Activated CD4-positive, alpha-beta T cell treated with anti-CD3 and anti-CD28 coated beads for 1 hour (primary cell): ENCODE measurements around the gene MC1R.
"Not testable (repeated sequence)": the region's sequence is repeated elsewhere in the genome, so short reads cannot be mapped to it uniquely, and the experiment has no call there.

Experiments used
- DNase-seq: peaks from one replicate; pipeline ENCODE4 v3.0.0-alpha.2; 2020

MC1R gene

DNA sequence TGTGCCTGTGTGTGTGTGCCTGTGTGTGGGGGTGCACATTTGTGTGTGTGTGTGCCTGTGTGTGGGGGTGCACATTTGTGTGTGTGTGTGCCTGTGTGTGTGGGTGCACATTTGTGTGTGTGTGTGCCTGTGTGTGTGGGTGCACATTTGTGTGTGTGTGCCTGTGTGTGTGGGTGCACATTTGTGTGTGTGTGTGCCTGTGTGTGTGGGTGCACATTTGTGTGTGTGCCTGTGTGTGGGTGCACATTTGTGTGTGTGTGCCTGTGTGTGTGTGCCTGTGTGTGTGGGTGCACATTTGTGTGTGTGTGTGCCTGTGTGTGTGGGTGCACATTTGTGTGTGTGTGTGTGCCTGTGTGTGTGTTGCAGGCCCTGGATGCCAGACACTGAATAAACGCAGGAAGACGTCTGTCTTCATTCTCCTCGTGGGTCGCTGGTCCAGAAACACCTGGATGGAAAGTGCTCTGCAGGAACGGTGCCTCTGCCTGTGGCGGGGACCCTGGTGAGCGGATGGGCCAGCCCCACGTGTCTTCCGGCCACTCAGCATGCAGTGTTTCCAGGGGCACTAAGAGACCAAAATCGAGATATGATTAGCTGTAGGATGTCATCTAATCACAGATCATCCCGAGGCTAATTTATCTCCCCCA, 3.9 kb upstream of the MC1R start:
- not testable (repeated sequence) for DNase-seq

DNA sequence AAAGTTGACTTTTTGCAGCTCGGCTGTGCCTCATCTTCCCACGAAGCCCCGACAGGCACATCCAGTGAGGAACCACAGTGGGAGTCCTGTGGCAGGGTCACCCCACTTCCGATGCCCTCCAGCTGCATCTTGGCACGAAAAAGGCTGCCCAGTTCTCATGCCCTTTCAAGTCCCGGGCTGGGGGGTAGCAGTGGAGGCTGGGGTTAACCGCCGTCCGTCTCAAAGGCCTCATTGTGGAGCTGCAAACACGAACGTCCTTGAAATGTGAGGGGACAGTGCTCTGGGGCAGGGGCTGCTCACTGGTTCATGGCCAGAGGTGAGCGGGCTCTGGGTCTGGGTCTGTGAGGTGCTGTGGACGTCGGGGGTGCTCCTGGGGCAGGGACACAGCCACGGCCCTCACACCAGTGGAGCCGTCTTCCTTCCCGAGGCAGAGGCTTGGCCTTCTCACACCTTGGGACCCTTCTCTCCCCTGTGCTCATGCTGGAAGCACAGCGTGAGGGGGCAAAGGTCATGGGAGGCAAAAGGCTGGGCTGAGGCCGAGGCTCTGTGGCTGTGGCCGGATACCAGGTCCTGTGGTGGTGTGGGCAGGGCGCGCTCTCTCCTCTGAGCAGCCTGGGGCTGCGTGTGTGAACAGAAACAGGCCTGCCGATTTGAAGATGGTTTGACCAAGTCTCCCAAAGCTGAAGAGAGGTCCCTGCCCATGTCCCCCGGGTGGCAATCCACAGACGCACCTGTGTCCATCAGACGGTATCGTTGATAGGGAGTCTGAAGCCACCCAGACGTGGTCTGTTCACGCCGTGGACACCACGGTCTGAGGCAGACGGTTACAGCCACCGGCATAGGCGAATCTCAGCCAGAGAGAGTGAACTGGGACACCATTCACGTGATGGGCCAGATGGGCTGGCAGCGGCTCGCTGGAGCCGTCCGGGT, 3.1 kb upstream of the MC1R start:
- DNase-seq, result no peak

DNA sequence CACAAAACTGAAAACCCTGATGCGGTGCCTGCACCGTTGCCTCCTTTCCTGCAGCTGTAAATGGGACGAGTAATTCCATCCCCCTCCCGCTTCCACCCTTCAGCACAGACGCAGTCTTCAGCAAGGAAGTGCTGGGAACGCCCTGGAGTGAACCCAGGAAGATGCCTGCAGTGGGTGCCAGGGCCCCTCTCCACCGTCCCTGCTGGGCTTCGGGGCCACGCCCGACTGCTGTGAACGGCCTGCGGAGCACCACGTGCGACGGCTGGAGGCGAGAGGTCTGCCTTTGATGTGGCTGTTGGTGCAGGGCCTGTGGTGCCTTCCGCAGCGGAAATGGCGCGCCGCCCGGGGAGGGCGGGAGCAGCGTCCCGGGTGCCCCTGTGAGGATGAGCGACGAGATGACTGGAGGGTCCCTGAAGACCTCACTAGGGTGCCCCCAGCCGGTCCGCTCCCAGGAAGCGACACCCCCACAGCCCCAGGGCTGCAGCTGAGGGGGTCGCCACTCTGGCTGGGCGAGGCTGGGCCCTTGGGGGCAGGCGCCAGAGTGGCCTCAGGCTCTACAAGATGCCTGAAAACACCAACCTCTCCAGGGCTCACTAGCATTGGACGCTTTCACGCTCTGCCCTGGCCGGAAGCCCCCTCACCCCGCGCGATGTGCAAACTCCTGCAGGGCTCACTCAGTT, 749 bp upstream of the MC1R start:
- peak; percentile 40 for DNase-seq

DNA sequence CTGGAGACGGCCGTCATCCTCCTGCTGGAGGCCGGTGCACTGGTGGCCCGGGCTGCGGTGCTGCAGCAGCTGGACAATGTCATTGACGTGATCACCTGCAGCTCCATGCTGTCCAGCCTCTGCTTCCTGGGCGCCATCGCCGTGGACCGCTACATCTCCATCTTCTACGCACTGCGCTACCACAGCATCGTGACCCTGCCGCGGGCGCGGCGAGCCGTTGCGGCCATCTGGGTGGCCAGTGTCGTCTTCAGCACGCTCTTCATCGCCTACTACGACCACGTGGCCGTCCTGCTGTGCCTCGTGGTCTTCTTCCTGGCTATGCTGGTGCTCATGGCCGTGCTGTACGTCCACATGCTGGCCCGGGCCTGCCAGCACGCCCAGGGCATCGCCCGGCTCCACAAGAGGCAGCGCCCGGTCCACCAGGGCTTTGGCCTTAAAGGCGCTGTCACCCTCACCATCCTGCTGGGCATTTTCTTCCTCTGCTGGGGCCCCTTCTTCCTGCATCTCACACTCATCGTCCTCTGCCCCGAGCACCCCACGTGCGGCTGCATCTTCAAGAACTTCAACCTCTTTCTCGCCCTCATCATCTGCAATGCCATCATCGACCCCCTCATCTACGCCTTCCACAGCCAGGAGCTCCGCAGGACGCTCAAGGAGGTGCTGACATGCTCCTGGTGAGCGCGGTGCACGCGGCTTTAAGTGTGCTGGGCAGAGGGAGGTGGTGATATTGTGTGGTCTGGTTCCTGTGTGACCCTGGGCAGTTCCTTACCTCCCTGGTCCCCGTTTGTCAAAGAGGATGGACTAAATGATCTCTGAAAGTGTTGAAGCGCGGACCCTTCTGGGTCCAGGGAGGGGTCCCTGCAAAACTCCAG, 1.1 kb downstream of the MC1R start:
- no peak for DNase-seq

DNA sequence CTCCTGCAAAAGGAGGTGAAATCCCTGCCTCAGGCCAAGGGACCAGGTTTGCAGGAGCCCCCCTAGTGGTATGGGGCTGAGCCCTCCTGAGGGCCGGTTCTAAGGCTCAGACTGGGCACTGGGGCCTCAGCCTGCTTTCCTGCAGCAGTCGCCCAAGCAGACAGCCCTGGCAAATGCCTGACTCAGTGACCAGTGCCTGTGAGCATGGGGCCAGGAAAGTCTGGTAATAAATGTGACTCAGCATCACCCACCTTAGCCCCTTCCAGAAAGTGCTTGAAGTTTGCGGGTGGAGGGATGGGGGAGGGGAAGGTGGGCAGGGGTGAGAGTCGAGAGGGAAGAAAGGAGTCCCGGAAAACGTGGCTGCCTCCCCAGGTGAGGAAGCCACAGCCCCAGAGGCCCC, 2.1 kb downstream of the MC1R start:
- no peak for DNase-seq

DNA sequence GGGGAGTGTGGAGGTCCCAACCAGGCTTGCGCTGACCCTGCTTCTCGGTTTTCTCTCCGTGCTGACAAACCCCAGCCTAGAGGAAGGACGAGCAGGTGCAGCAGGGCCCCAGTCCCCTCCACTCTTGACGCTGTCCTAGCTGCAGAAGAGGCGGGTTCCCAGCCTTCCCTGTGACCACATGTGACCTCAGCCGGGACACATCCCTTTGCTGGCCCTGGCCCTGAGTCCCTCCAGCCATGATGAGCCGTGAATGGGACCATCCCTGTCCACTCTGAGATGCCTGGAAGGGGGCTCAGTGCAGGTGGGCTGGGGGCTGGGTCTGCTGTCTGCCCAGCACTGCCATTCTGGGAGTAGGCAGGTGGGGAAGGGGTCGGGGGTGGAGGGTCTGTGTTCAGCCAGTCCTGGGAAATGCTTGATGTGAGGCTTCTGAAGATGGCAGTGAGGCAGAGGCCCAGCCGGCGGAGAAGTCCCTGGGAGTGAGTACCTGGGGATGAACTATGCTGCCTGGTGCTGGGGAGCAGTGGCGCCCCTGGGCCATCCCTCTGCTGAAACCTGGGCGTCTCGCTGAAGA, 2.6 kb downstream of the MC1R start:
- DNase-seq, result no peak

DNA sequence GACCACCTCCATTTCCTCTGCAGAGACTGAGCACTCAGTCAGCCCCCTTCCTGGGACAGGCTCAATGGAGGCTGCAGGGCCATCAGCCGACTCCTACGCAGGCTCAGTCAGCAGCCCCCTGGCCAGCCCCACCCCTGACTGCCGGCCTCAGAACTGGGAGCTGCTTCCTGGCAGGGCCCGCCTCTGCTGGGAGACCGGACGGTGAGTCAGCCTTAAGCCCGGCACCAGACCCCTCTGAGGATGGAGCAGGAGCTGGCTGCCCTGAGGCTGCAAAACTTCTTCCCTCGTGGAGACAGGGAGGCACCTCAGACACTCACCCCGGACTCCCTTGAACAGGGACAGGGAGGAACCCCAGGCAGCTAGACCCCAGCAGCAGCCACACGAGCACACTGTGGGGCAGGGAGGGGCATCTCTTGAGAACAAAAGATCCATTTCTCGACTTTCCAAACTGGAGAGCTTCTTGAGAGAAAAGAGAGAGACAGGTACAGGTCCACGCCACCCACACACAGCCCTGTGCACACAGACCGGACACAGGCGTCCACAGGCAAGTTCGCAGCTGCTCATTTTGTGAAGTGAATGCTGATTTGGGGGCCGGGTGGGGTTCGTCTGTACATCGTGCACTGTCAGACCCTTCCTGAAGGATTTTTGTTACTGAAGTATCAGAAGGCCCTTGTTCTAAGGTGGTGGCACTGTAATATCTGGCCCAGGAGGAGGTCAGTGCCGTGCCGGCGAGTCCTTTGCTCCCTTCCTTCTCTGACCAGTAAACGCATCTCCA, 3.2 kb downstream of the MC1R start:
- no peak for DNase-seq

DNA sequence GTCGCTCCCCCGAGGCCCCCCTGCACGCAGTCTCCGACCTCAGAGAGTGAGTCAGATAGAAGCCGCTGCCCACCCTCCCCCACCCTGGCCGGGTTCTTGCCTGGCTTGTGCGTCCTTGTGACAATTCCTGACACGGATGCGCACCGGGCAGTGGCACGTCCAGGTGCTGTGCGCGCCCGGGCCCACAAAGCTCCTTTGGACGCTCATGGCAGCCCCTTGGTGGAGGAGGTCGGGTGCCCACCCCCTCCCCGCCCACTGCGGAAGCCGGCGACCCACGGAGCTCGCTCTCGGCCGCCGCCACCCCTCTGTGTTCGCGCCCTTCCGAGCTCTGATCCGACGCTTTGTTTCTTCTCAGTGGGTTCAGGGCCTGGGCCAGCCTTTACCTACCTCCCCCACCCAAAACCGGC, 3.8 kb downstream of the MC1R start:
- DNase-seq, result no peak

DNA sequence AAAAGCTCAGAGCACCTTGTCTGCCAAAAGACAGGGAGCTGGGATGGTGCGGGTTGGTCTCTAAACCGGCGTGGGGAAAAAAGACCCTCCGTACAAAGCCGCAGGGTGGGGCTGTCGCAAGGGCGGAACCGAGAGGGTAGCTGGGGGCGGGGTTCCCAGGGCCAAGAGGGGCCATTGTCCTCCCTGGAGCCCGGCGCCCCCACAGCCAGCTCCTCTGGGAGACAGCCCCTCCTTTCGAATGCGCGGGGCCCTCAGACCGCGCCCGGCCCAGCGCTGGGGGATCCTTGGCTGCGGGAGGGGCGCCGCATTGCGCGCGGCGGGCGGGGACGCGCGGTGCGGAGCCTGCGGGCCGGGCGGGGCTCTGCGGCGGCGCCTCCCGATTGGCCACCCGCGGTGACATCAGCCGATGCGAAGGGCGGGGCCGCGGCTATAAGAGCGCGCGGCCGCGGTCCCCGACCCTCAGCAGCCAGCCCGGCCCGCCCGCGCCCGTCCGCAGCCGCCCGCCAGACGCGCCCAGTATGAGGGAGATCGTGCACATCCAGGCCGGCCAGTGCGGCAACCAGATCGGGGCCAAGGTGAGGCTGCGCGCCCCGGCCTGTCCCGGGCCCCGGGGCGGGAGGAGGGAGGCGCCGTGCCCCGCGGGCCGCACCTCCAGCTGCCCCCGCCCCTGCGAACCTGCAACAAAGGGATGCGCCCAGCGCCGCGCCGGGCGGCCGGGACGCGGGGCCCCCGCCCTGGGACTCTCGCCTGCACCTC, 4.4 kb downstream of the MC1R start, which contains the start of gene TUBB3:
Gene TUBB3 (plus strand): TSS at position 459 of the 756 bp plus-strand sequence. CDS start 60 bp downstream, at position 519.
- no peak for DNase-seq

DNA sequence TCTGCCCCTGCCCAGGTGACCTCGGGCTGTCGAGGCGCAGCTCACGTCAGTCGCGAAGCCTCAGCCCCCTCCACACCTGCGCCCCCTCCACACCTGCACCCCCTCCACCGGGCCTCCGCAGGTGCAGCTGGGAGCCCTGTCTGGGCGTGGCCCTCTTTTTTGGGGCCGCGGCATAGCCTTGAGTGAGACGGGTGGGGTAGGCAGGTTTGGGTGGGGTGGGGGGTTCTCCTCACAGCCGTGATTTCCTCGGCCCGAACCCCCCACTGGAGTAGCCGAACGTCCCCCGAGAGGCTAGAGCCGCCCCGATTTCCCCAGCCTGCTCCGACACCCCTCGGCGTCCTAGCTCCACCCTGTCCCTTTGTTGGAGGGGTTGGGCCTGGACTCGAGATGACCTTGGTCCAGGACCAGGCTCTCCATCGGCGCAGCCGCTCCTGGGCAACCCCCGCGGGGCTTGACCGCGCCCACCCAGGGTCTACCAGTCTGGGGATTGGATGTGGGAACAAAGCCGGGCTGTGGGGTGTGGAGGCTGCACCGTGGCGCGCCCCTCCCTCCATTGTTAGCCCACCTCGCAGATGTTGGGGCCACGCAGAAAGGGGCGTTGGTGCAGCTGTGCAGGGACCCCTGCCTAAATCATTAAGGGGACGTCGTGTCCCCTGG, 5.1 kb downstream of the MC1R start:
- DNase-seq, result no peak

DNA sequence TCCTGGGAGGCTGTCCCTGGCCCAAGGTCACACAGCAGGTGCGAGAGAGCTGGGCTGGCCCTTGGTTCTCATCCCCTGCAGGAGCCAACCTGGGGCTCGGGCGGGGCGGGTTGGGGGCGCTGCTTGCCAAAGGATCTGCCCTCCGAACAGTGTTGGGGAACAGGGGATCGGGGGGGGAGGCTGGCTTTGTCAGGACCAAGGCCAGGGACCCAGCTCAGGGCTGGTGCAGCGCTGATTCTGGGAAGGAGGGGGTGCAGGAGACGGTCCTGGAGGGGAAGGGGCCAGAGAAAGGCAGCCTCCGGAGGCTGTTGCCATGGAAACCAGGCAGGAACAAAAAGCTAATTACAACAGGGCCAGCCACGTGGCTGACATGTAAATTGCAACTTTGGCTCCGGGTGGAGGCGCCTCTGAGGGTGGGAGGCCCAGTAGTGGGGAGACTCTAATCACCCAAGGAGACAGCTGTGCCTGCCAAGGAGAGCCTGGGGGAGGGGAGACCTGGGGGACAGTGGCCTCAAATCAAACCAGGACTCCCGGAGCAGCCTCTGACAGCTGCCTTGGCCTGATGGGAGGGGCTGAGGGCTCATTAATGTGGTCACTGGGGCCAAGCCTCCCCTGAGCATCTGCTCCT, 5.7 kb downstream of the MC1R start:
- DNase-seq, result no peak

DNA sequence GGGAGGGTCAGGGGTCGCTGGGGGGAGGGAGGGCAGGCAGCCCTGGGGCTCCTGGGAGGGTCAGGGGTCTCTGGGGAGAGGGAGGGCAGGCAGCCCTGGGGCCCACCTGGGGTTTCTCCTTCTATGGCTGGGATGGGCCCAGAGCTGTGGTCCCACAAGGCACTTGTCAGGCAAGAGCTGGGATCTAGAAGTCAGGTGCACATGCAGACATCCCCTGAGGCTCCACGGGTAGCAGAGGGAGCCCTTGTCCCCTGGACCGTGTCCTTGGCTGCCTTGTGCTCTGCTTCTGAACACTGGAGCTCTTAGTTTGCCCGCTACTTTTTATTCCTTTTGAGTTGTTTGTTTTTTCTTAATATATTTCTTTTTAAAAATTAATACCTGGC, 6.3 kb downstream of the MC1R start:
- DNase-seq, result no peak

DNA sequence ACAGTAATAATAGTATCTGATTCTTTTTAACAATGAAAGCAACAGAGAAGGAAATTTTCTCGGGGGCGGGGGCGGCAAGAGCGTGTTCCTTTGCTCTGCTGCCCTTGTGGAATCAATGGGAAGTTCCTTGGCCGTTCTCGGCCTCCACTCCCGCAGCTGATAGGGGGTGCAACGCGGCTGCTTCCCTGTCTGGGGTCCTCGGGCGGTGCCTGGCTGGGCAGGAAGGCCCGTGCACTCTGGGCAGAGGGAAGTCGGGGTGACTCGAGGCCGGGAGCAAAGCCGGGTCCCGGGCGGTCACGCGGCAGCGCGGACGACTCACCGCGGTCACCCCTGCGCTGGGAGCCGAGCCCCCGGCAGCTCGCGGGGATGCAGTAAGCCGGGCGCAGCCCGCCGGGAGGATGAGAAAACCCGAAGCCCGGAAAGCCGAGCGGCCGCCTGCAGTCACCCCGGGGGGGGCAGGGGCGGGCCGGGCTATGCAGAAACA, 7.0 kb downstream of the MC1R start:
- DNase-seq, result no peak

DNA sequence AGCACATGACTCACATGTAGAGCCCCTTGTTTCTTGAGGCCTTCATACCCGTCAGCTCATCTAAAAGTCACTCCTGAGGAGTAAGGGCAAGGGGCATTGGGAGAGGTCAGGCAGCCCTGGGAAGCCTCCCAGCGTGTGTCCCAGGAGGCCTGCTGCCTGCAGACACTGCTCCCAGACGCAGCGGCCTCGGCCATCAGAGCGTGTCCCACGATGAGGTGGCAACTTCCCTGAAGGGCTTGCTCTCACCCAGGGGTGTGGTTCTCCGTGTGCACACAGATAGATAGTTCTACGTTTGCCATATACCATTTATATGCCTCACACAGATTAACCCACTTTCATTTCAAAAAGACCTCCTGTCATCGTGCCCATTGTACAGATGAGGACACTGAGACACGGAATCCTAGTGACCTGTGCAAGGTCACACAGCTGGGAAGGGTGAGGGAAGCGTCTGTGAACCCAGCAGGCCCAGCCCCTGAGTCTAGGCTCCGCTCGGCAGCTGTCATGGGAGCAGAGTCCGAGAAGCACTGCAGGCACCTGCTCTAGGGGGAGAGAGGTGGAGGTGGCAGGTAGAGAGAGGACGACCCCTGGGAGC, 12.7 kb downstream of the MC1R start:
- DNase-seq, result no peak

DNA sequence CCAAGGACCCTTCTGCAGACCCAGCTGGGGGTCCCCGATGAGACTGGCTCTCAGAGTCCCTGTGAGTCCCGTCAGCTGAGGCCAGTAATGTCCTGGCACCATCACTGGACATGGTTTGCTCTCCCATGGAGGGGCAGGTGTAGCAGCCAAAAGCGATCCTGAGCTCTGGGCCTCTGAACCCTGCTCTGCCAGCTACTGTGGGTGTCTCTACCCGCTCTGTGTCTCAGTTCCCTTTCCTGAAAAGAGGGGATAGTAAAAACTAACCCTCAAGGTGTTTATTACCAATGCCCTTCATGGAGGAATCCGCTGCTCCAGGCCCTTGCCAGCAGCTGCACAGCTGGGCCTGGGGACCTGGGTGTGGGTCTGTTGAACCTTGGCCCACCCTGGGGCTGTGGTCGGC, 13.3 kb downstream of the MC1R start:
- DNase-seq, result no peak

DNA sequence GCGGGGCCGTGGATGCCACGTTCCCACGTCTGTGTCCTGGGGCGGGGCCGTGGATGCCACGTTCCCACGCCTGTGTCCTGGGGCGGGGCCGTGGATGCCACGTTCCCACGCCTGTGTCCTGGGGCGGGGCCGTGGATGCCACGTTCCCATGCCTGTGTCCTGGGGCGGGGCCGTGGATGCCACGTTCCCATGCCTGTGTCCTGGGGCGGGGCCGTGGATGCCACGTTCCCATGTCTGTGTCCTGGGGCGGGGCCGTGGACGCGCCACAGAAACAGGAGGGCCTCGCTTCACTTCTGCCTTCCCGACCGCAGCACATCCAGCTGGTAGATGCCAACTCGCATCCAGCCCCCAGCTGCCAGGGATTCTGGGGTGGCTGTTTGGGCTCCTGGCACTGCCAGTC, 15.4 kb downstream of the MC1R start:
- not testable (repeated sequence) for DNase-seq

DNA sequence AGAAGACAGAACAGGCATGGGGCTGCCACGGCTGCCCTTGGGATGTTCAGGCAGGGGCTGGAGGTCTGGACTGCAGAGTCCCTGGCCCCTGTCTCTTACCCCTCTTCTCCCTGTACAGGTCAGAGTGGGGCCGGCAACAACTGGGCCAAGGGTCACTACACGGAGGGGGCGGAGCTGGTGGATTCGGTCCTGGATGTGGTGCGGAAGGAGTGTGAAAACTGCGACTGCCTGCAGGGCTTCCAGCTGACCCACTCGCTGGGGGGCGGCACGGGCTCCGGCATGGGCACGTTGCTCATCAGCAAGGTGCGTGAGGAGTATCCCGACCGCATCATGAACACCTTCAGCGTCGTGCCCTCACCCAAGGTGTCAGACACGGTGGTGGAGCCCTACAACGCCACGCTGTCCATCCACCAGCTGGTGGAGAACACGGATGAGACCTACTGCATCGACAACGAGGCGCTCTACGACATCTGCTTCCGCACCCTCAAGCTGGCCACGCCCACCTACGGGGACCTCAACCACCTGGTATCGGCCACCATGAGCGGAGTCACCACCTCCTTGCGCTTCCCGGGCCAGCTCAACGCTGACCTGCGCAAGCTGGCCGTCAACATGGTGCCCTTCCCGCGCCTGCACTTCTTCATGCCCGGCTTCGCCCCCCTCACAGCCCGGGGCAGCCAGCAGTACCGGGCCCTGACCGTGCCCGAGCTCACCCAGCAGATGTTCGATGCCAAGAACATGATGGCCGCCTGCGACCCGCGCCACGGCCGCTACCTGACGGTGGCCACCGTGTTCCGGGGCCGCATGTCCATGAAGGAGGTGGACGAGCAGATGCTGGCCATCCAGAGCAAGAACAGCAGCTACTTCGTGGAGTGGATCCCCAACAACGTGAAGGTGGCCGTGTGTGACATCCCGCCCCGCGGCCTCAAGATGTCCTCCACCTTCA, 16.2 kb downstream of the MC1R start:
- no peak for DNase-seq

DNA sequence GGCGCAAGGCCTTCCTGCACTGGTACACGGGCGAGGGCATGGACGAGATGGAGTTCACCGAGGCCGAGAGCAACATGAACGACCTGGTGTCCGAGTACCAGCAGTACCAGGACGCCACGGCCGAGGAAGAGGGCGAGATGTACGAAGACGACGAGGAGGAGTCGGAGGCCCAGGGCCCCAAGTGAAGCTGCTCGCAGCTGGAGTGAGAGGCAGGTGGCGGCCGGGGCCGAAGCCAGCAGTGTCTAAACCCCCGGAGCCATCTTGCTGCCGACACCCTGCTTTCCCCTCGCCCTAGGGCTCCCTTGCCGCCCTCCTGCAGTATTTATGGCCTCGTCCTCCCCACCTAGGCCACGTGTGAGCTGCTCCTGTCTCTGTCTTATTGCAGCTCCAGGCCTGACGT, 17.0 kb downstream of the MC1R start:
- not testable (repeated sequence) for DNase-seq
